ENCODE results near the gene FAM32A.

GRCh38 chr19:16185768-16186123, 536 bp downstream of the FAM32A start:
- TF ChIP-seq POLR2A (IDR thresholded peaks at IDR 0.05) (no peak), CTCF (IDR thresholded peaks at IDR 0.05) (peak in 1 of 6 experiments; percentile 17)

Data from adrenal gland (tissue), 5 donors.